Activated T-cell treated with anti-CD3 and anti-CD28 coated beads, Interleukin-2, amount 50 U/mL, for 72 hours (primary cell): ENCODE data around the gene ERICH3. TPM values are rescaled to one million over a fixed set of nuclear protein-coding genes. Genes with fewer than 3 reads are reported as not detected.

Source experiments
- ATAC-seq, 2 donors: fragments of 150-1000 bp; cut with Tn5 transposase; replicated peaks in 1 of 2; 2 replicates each; pipeline ENCODE4 v1.10.0; 2021; ENCODE audit warnings: moderate library complexity in 2 of 2, mild to moderate bottlenecking in 1 of 2
- DNase-seq, 2 donors: peaks; one replicate each; pipeline ENCODE4 v3.0.0; 2021 to 2022; ENCODE audit warnings: mixed read lengths in 1 of 2
- H3K27ac Mint-ChIP-seq: one replicate; pipeline ENCODE4 v1.8.0; 2022; ENCODE audit warnings: mild to moderate bottlenecking, moderate library complexity, mixed read lengths
- H3K27me3 Mint-ChIP-seq: one replicate; pipeline ENCODE4 v1.8.0; 2022; ENCODE audit warnings: low read depth, mixed read lengths
- H3K36me3 Mint-ChIP-seq, 2 donors: one replicate each; pipeline ENCODE4 v1.8.0; 2022; ENCODE audit warnings: mixed read lengths in 2 of 2, mild to moderate bottlenecking in 1 of 2; ENCODE audit not compliant: insufficient read depth in 2 of 2
- H3K4me1 Mint-ChIP-seq: one replicate; pipeline ENCODE4 v1.8.0; 2022; ENCODE audit warnings: low read depth, mixed read lengths
- H3K4me3 Mint-ChIP-seq, 2 donors: one replicate each; pipeline ENCODE4 v1.8.0; 2022; ENCODE audit warnings: mild to moderate bottlenecking in 2 of 2, mixed read lengths in 2 of 2, moderate library complexity in 2 of 2
- H3K9me3 Mint-ChIP-seq, 2 donors: one replicate each; pipeline ENCODE4 v1.8.0; 2022; ENCODE audit warnings: mixed read lengths in 2 of 2
- total RNA-seq, 2 donors: library from RNA; stranded (reverse); gene quantifications; one replicate each; pipeline ENCODE4 v1.2.3, GENCODE V29; 2022

The ERICH3 gene
- total RNA-seq, result not detected

- H3K27me3 Mint-ChIP-seq, result peaks cover 51% of the 10 kb centered on the region
- H3K4me1 Mint-ChIP-seq, result peaks cover 6% of the 10 kb centered on the region
- H3K36me3 Mint-ChIP-seq, result peaks cover 0 to 4% of the 10 kb centered on the region in 2 donors
- peaks cover 4 to 6% of the 10 kb centered on the region in 2 donors for H3K9me3 Mint-ChIP-seq
- H3K27ac Mint-ChIP-seq, result no peak within 1 kb of the TSS
- peak within 1 kb of the TSS; percentile 22 to 28 for H3K4me3 Mint-ChIP-seq
- DNase-seq (no peak), ATAC-seq (peak in 1 of 2 donors; percentile 9)
These were observed at the start of gene ERICH3 for GRCh38 chr1:74673351-74674111. TSS of gene ERICH3 (minus strand) at chr1:74673792. CDS start at chr1:74673519, 273 bp downstream.

GRCh38 chr1:74717626-74718025, 44.0 kb upstream of the ERICH3 start:
- peaks cover 3% of the 10 kb centered on the region in 2 donors for H3K36me3 Mint-ChIP-seq

GRCh38 chr1:74716822-74717221, 43.2 kb upstream of the ERICH3 start:
- no peaks in the 10 kb centered on the region for H3K4me1 Mint-ChIP-seq
- H3K27me3 Mint-ChIP-seq, result no peaks in the 10 kb centered on the region
- no peak for DNase-seq
- H3K4me3 Mint-ChIP-seq, result no peak overlapping the region
- no peak for ATAC-seq
- peaks cover 1% of the 10 kb centered on the region in 2 donors for H3K36me3 Mint-ChIP-seq
- H3K9me3 Mint-ChIP-seq, result no peaks in the 10 kb centered on the region
- no peak overlapping the region for H3K27ac Mint-ChIP-seq

More at GRCh38 chr1:74717626-74718025, 44.0 kb upstream of the ERICH3 start:
- Mint-ChIP-seq H3K27ac (no peak overlapping the region), H3K27me3 (no peaks in the 10 kb centered on the region), H3K9me3 (no peaks in the 10 kb centered on the region), H3K4me1 (no peaks in the 10 kb centered on the region), H3K4me3 (no peak overlapping the region)
- ATAC-seq, result no peak
- DNase-seq, result no peak

GRCh38 chr1:74715806-74716205, 42.2 kb upstream of the ERICH3 start:
- no peaks in the 10 kb centered on the region for H3K9me3 Mint-ChIP-seq
- H3K27ac Mint-ChIP-seq, result no peak overlapping the region
- no peaks in the 10 kb centered on the region for H3K36me3 Mint-ChIP-seq
- no peaks in the 10 kb centered on the region for H3K4me1 Mint-ChIP-seq
- H3K4me3 Mint-ChIP-seq, result no peak overlapping the region
- no peak for DNase-seq
- no peaks in the 10 kb centered on the region for H3K27me3 Mint-ChIP-seq
- no peak for ATAC-seq

- ATAC-seq, result no peak
These were observed 41.6 kb upstream of the ERICH3 start for GRCh38 chr1:74715236-74715502.

GRCh38 chr1:74714429-74715235, 41.0 kb upstream of the ERICH3 start:
- H3K27ac Mint-ChIP-seq, result no peak overlapping the region
- no peaks in the 10 kb centered on the region for H3K27me3 Mint-ChIP-seq

More at GRCh38 chr1:74715236-74715502, 41.6 kb upstream of the ERICH3 start:
- no peaks in the 10 kb centered on the region for H3K9me3 Mint-ChIP-seq
- H3K4me1 Mint-ChIP-seq, result no peaks in the 10 kb centered on the region
- no peaks in the 10 kb centered on the region for H3K27me3 Mint-ChIP-seq
- no peak overlapping the region for H3K4me3 Mint-ChIP-seq
- no peak for DNase-seq
- H3K27ac Mint-ChIP-seq, result no peak overlapping the region
- H3K36me3 Mint-ChIP-seq, result no peaks in the 10 kb centered on the region

GRCh38 chr1:74713849-74714248, 40.3 kb upstream of the ERICH3 start:
- Mint-ChIP-seq H3K9me3 (no peaks in the 10 kb centered on the region), H3K27ac (no peak overlapping the region), H3K27me3 (no peaks in the 10 kb centered on the region), H3K4me3 (no peak overlapping the region), H3K4me1 (no peaks in the 10 kb centered on the region), H3K36me3 (no peaks in the 10 kb centered on the region)
- no peak for DNase-seq
- no peak for ATAC-seq

More at GRCh38 chr1:74714429-74715235, 41.0 kb upstream of the ERICH3 start:
- Mint-ChIP-seq H3K4me1 (no peaks in the 10 kb centered on the region), H3K4me3 (no peak overlapping the region), H3K9me3 (no peaks in the 10 kb centered on the region), H3K36me3 (no peaks in the 10 kb centered on the region)
- ATAC-seq, result no peak
- no peak for DNase-seq

- ATAC-seq, result no peak
- H3K27me3 Mint-ChIP-seq, result no peaks in the 10 kb centered on the region
- peaks cover 0 to 2% of the 10 kb centered on the region in 2 donors for H3K36me3 Mint-ChIP-seq
- DNase-seq, result no peak
- H3K4me3 Mint-ChIP-seq, result no peak overlapping the region
- H3K27ac Mint-ChIP-seq, result no peak overlapping the region
- H3K9me3 Mint-ChIP-seq, result no peaks in the 10 kb centered on the region
- no peaks in the 10 kb centered on the region for H3K4me1 Mint-ChIP-seq
These were observed 39.3 kb upstream of the ERICH3 start for GRCh38 chr1:74712881-74713280.

GRCh38 chr1:74703386-74704182, 30.0 kb upstream of the ERICH3 start:
- Mint-ChIP-seq H3K27ac (no peak overlapping the region), H3K4me3 (no peak overlapping the region), H3K4me1 (no peaks in the 10 kb centered on the region), H3K27me3 (no peaks in the 10 kb centered on the region), H3K36me3 (peaks cover 0 to 8% of the 10 kb centered on the region in 2 donors), H3K9me3 (no peaks in the 10 kb centered on the region)
- DNase-seq, result no peak
- no peak for ATAC-seq

GRCh38 chr1:74699331-74699730, 25.7 kb upstream of the ERICH3 start:
- Mint-ChIP-seq H3K27me3 (no peaks in the 10 kb centered on the region), H3K27ac (no peak overlapping the region), H3K4me3 (no peak overlapping the region), H3K9me3 (no peaks in the 10 kb centered on the region), H3K4me1 (no peaks in the 10 kb centered on the region), H3K36me3 (peaks cover 0 to 4% of the 10 kb centered on the region in 2 donors)
- no peak for ATAC-seq
- DNase-seq, result no peak

- no peak for DNase-seq
- no peak overlapping the region for H3K4me3 Mint-ChIP-seq
- H3K9me3 Mint-ChIP-seq, result no peaks in the 10 kb centered on the region
These were observed 24.2 kb upstream of the ERICH3 start for GRCh38 chr1:74697832-74698231.

GRCh38 chr1:74693473-74693872, 19.9 kb upstream of the ERICH3 start:
- Mint-ChIP-seq H3K9me3 (no peaks in the 10 kb centered on the region), H3K36me3 (no peaks in the 10 kb centered on the region), H3K27me3 (peaks cover 12% of the 10 kb centered on the region), H3K4me3 (no peak overlapping the region), H3K27ac (no peak overlapping the region), H3K4me1 (peaks cover 5% of the 10 kb centered on the region)
- no peak for DNase-seq
- no peak for ATAC-seq

More at GRCh38 chr1:74697832-74698231, 24.2 kb upstream of the ERICH3 start:
- H3K27ac Mint-ChIP-seq, result no peak overlapping the region
- ATAC-seq, result no peak
- no peaks in the 10 kb centered on the region for H3K36me3 Mint-ChIP-seq
- H3K4me1 Mint-ChIP-seq, result no peaks in the 10 kb centered on the region
- no peaks in the 10 kb centered on the region for H3K27me3 Mint-ChIP-seq

- peaks cover 12% of the 10 kb centered on the region for H3K27me3 Mint-ChIP-seq
- DNase-seq (no peak), ATAC-seq (no peak)
- H3K36me3 Mint-ChIP-seq, result no peaks in the 10 kb centered on the region
- H3K9me3 Mint-ChIP-seq, result no peaks in the 10 kb centered on the region
- peaks cover 5% of the 10 kb centered on the region for H3K4me1 Mint-ChIP-seq
- no peak overlapping the region for H3K27ac Mint-ChIP-seq
- H3K4me3 Mint-ChIP-seq, result no peak overlapping the region
These were observed 17.3 kb upstream of the ERICH3 start for GRCh38 chr1:74690909-74691308.
